Right atrium auricular region (tissue), 2 donors: Measurements from ENCODE around the gene PCNX1. TPM values are rescaled to one million over a fixed set of nuclear protein-coding genes. Genes with fewer than 3 reads are reported as not detected.

ENCODE experiments used
- DNase-seq: peaks from one replicate; pipeline ENCODE4 v3.0.0-alpha.2; 2019; ENCODE audit warnings: low spot score
- H3K27ac ChIP-seq, 2 donors: fragments of 200-600 bp; sonication (generic); 1 replicate in 1 of 2; 2 replicates in 1 of 2; pipeline ENCODE4 v1.5.1; 2016 to 2019
- H3K27me3 ChIP-seq, 2 donors: fragments of 200-600 bp; sonication (generic); one replicate each; pipeline versions ENCODE4 v1.5.1 to v1.6.0; 2017 to 2019
- H3K36me3 ChIP-seq: fragments of 200-600 bp; sonication (generic); one replicate; pipeline ENCODE4 v1.5.1; 2016
- H3K4me1 ChIP-seq, 2 donors: fragments of 200-600 bp; sonication (generic); one replicate each; pipeline versions ENCODE4 v1.5.1 to v1.6.0; 2017 to 2019
- H3K4me3 ChIP-seq, 2 donors: fragments of 200-600 bp; sonication (generic); 1 replicate in 1 of 2; 2 replicates in 1 of 2; pipeline ENCODE4 v1.5.1; 2017 to 2019; ENCODE audit warnings: mild to moderate bottlenecking in 1 of 2, moderate library complexity in 1 of 2
- H3K9me3 ChIP-seq, 2 donors: fragments of 200-600 bp; sonication (generic); one replicate each; pipeline ENCODE4 v1.5.1; 2019
- total RNA-seq, 2 donors: library from RNA; depleted of rRNA; stranded (reverse); fragments of >200 nt; gene quantifications; one replicate each; pipeline ENCODE4 v1.1.0, GENCODE V29; 2016
- TF ChIP-seq, protein P1 (sequence below), 2 donors: fragments of 200-600 bp; sonication (generic); IDR thresholded peaks; one replicate each; pipeline ENCODE4 v1.5.1; 2019; ENCODE audit warnings: antibody characterized with exemption in 2 of 2

Gene PCNX1
- total RNA-seq, 2 donors from 2014 or later = 36.4 to 39.2 TPM

DNA sequence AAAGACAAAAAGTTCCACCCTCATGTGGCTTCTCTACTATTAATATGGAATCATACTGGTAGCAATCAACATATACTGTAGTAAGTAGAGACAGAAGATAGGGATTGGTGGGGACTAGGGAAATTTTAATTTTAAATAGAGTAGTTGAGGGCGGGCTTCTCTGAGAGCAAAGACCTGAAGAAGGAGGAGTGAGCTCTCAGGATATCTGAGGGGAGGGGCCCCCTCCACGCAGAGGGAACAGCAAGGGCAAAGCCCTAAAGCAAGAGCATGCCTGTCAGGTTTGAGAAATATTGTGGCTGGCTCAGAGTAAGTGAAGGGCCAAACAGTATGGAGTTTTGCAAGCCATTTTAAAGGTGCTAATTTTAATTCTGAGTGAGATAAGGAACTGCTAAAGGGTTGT lies 64.3 kb downstream of the PCNX1 start:
- Histone ChIP-seq H3K4me3 (no peak overlapping the region), H3K4me1 (no peaks in the 10 kb centered on the region), H3K36me3 (peaks cover 10% of the 10 kb centered on the region), H3K9me3 (no peaks in the 10 kb centered on the region), H3K27ac (no peak overlapping the region), H3K27me3 (no peaks in the 10 kb centered on the region)
- TF ChIP-seq, protein P1, sequence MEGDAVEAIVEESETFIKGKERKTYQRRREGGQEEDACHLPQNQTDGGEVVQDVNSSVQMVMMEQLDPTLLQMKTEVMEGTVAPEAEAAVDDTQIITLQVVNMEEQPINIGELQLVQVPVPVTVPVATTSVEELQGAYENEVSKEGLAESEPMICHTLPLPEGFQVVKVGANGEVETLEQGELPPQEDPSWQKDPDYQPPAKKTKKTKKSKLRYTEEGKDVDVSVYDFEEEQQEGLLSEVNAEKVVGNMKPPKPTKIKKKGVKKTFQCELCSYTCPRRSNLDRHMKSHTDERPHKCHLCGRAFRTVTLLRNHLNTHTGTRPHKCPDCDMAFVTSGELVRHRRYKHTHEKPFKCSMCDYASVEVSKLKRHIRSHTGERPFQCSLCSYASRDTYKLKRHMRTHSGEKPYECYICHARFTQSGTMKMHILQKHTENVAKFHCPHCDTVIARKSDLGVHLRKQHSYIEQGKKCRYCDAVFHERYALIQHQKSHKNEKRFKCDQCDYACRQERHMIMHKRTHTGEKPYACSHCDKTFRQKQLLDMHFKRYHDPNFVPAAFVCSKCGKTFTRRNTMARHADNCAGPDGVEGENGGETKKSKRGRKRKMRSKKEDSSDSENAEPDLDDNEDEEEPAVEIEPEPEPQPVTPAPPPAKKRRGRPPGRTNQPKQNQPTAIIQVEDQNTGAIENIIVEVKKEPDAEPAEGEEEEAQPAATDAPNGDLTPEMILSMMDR (IDR thresholded peaks at IDR 0.05) = no peak
- no peak for DNase-seq

DNA sequence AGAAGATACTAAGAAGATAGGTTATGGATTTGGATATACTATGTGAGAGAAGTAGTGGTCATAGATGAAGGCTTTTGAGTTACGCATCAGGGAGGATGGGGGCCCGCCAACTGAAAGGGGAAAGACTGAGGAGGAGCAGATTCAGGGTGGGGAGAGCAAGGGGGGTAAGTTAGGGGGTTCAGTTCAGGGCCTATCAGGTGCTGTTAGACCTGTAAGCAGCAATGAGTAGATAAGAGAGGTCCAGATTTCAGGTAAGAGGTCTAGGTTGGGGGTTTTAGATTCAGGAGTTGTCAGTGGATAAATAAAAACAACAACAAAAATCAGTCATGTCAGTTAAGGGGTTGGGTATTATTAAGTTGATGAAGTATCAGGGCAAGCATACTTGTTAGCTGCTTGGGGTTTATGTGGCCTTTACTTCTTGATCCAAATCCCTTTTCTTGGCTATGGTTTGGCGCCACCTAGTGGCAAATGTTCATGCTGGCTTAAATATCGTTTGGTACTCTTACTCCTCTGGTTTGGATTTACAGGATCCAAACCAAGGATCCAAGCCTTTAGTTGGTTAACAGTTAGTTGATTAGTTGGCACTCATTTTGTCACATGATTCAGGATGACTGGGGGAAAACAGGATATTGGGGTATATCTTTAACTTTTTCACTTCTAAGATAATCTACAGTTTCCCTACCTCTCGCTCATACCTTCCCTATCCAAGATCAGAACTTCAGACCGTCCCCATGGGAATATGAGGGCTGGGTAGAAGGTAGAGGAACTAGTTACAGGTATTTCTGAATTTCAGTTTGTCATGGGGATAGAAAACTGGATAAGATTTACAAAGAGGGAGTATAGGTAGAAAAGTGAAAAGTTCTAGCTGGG lies 65.1 kb downstream of the PCNX1 start:
- H3K27ac ChIP-seq = no peak overlapping the region
- no peaks in the 10 kb centered on the region for H3K9me3 ChIP-seq
- no peaks in the 10 kb centered on the region for H3K4me1 ChIP-seq
- no peaks in the 10 kb centered on the region for H3K27me3 ChIP-seq
- peak; percentile 95 for DNase-seq
- no peak overlapping the region for H3K4me3 ChIP-seq
- H3K36me3 ChIP-seq = peaks cover 18% of the 10 kb centered on the region
- TF ChIP-seq, protein P1 (IDR thresholded peaks at IDR 0.05) = peak; percentile 89 to 95

DNA sequence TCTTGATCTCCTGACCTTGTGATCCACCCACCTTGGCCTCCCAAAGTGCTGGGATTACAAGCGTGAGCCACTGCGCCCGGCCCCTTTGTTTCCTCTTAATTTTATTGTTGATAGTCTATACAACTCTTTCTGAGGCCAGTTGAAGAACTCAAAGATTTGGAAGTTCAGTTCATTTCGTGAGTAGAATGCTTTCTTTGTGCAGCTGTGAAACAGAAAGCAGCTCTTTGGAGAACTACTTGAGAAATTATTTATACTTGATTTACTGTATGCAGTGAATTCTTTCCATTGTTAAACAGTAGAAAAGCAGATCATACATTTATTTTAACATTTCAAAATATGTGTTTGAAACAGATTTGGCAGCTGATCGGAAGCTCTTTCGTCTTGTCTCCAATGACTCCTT lies 69.3 kb downstream of the PCNX1 start:
- Histone ChIP-seq H3K4me3 (no peak overlapping the region), H3K9me3 (no peaks in the 10 kb centered on the region), H3K27me3 (no peaks in the 10 kb centered on the region), H3K36me3 (peaks cover 17% of the 10 kb centered on the region), H3K4me1 (peaks cover 0 to 11% of the 10 kb centered on the region in 2 donors), H3K27ac (no peak overlapping the region)
- no peak for DNase-seq
- TF ChIP-seq, protein P1 (IDR thresholded peaks at IDR 0.05) = no peak

DNA sequence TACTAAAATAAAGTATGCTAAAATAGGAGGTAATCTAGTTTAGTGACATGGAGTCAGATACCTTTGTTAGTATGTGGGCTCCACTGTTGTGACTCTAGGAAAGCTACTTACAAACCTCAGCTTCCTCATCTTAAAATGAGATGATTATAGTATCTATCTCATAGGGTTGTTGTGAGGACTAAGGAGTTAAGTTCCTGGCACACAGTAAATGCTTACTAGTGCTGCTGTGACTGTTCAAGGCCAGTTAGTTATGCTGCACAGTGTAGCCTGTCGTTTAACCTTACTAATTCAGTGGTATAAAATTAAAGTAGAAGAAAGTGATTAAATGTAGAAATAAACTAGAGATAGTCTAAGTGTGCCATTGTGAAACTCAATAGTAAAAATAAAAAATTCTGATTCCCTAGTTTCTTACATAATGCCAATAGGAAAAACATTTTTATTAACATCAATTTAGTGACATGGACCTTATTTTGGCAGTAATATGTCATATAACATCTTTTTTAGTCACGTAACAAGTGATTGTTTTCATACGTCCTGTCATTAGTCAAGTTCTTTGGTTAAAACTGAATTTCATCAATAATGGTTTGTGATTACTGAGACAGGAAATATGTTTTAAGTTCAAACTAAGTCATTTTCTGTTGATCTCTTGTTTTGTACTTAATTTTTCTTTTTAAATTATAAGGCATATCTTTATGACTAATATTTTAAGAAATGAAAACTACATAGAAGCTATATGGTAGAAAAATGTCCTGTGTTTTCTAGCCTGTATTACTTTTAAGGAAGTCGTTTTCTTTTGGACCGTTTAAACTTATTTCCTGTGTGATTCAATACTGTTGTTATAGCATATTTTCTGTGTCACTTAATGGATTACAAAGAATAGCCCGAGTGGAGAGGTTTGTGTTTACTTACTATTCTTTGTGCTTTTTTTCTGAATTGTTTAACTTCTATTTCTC lies 74.0 kb downstream of the PCNX1 start:
- no peak overlapping the region for H3K27ac ChIP-seq
- H3K27me3 ChIP-seq = no peaks in the 10 kb centered on the region
- no peak overlapping the region for H3K4me3 ChIP-seq
- DNase-seq = no peak
- H3K36me3 ChIP-seq = peaks cover 17% of the 10 kb centered on the region
- TF ChIP-seq, protein P1 (IDR thresholded peaks at IDR 0.05) = no peak
- peaks cover 0 to 25% of the 10 kb centered on the region in 2 donors for H3K4me1 ChIP-seq
- no peaks in the 10 kb centered on the region for H3K9me3 ChIP-seq

DNA sequence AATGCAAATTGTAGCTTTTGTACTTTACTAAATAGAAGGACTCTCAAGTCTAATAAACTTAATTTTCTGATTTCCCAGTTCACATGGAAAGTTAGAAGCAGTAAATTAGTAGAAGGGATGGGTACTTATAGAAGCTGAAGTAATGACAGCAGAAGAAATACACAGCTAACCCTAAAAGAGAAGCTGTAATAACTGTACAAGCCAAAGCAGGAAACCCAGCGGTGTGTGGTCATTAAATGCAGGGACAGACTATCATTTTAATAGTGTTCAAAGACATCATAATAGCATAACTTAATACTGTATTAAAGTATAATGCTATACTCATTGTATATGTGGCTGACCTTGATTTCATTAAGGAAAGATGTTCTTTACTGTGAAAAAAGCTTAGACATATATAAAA lies 74.9 kb downstream of the PCNX1 start:
- TF ChIP-seq, protein P1 (IDR thresholded peaks at IDR 0.05) = no peak
- Histone ChIP-seq H3K27me3 (no peaks in the 10 kb centered on the region), H3K9me3 (no peaks in the 10 kb centered on the region), H3K36me3 (peaks cover 11% of the 10 kb centered on the region), H3K4me3 (no peak overlapping the region), H3K27ac (no peak overlapping the region), H3K4me1 (peaks cover 0 to 25% of the 10 kb centered on the region in 2 donors)
- no peak for DNase-seq
